ENCODE data around the gene ACTA1. TPM values are rescaled to one million over a fixed set of nuclear protein-coding genes. Genes with fewer than 3 reads are reported as not detected.

ACTA1 gene
- total RNA-seq, 1 donor from 2014 or later: not detected

DNA sequence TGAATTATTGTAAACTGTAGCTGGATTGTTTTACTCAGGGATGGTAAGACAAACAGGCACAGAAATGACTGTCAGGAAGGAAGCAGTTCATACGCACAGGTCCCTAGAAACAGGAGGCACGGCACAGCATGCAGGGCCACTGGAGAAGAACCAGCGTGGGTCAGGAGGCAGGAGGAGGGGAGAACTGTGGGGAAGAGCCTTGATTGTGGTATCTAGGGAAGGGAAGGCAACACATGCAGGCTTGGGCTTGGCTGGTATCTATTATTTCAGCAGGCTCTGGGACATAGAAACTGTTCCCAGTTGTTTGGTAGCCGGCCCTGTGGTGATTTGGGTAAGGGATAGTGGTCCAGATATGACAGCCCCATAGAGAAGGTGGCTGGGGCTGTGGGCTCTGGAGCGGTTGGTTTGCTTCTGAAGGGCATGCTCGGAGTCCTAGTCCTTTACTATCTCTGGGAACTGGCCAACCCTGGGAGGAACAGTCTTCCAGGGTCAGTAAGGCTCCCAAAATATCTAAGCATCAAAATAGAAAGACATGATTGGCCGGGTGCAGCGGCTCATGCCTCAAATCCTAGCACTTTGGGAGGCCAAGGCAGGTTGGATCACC lies 47.9 kb downstream of the ACTA1 start:
- H3K27ac ChIP-seq: no peak overlapping the region
- no peak for TF ChIP-seq CTCF (IDR thresholded peaks at IDR 0.05)
- H3K27me3 ChIP-seq: no peaks in the 10 kb centered on the region
- DNase-seq (no peak), ATAC-seq (no peak)
- no peaks in the 10 kb centered on the region for H3K4me1 ChIP-seq
- H3K4me3 ChIP-seq: no peak overlapping the region
- intact Hi-C loops (cut with DNase I): no loop called here
- no peaks in the 10 kb centered on the region for H3K9me3 ChIP-seq
- no peaks in the 10 kb centered on the region for H3K36me3 ChIP-seq

DNA sequence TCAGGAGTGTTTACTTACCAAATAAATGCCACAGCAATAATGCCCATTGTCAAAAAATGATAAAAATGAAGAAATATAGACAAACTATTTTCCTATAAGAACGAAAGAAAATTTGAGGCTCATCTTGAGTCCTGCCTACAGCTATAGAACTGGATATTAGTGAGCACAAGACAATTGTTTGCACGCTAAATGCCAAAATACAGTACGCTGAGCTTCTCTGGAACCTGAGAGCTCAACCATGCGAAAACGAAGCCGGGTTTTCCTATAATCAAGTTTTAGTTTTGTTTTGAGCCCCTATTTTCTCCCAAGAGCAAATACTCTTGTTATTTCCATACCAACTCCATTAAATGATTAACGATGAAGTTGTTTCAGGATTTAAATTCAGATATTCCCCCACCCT lies 49.1 kb downstream of the ACTA1 start:
- intact Hi-C loops (cut with DNase I): no loop called here
- no peak for ATAC-seq
- no peak for DNase-seq
- H3K27ac ChIP-seq: no peak overlapping the region
- no peaks in the 10 kb centered on the region for H3K27me3 ChIP-seq
- H3K9me3 ChIP-seq: no peaks in the 10 kb centered on the region
- H3K4me3 ChIP-seq: no peak overlapping the region
- no peak for TF ChIP-seq CTCF (IDR thresholded peaks at IDR 0.05)
- H3K36me3 ChIP-seq: no peaks in the 10 kb centered on the region
- H3K4me1 ChIP-seq: no peaks in the 10 kb centered on the region

DNA sequence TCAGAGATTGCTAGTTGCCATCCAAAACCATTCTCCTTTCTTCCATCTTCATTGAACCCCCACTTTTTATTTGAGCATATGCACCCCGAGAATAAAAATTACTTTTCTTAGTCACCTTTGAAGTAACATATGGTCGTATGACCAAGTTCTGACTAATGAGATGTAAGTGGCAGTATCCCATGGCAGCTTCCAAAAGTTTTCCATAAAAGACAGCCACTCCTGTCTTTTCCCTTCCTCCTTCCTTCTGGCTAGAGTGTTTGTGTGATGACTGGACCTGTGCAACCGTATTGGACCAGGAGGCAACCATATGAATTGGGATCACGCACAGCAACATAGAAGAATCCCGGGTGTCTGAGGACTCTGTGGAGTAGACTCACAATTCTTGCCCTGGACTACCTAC lies 49.9 kb downstream of the ACTA1 start:
- DNase-seq (no peak), ATAC-seq (no peak)
- H3K4me1 ChIP-seq: no peaks in the 10 kb centered on the region
- no peaks in the 10 kb centered on the region for H3K36me3 ChIP-seq
- no peaks in the 10 kb centered on the region for H3K27me3 ChIP-seq
- no peaks in the 10 kb centered on the region for H3K9me3 ChIP-seq
- intact Hi-C loops (cut with DNase I): no loop called here
- H3K27ac ChIP-seq: no peak overlapping the region
- no peak overlapping the region for H3K4me3 ChIP-seq
- no peak for TF ChIP-seq CTCF (IDR thresholded peaks at IDR 0.05)

DNA sequence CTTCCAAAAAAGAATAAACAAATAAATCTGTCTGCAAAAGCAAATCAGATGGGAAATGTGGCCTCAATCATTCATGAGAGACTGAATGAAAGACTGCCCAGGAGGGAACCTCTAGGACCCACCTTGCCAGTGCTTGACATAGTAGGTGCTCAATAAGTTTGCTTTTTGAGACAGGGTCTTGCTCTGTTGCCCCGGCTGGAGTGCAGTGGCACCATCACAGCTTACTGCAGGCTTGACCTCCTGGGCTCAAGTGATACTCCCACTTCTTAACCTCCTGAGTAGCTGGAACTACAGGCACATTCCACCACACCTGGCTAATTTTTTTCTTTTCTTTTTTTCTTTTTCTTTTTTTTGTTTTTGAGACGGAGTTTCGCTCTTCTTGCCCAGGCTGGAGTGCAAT lies 50.7 kb downstream of the ACTA1 start:
- DNase-seq (no peak), ATAC-seq (no peak)
- H3K36me3 ChIP-seq: no peaks in the 10 kb centered on the region
- H3K27ac ChIP-seq: no peak overlapping the region
- H3K9me3 ChIP-seq: no peaks in the 10 kb centered on the region
- no peak overlapping the region for H3K4me3 ChIP-seq
- intact Hi-C loops (cut with DNase I): no loop called here
- H3K27me3 ChIP-seq: no peaks in the 10 kb centered on the region
- no peak for TF ChIP-seq CTCF (IDR thresholded peaks at IDR 0.05)
- no peaks in the 10 kb centered on the region for H3K4me1 ChIP-seq

Other genes with a start within 250 kb of the ACTA1 start
- 47.1 TPM for gene RAB4A, start 163.0 kb downstream of the ACTA1 start, total RNA-seq
- 9.1 TPM for gene CCSAP, start 91.0 kb downstream of the ACTA1 start, total RNA-seq
- 33.8 TPM for gene NUP133, start 74.2 kb upstream of the ACTA1 start, total RNA-seq
- 17.3 TPM for gene ABCB10, start 124.6 kb upstream of the ACTA1 start, total RNA-seq
- gene TAF5L, start 192.0 kb upstream of the ACTA1 start, total RNA-seq: 22.1 TPM
- 8.4 TPM for gene URB2, start 192.2 kb upstream of the ACTA1 start, total RNA-seq

All from upper lobe of right lung (tissue), 1 donor.